OCI-M1 (cell line): Measurements from ENCODE around the gene C22orf15.

ENCODE experiments used
- DNase-seq: peaks from one replicate; lab custom pipeline; 2025; lab: John Stamatoyannopoulos, UW

Gene C22orf15

GRCh38 chr22:23787600-23787896 lies 24.8 kb downstream of the C22orf15 start:
- no peak for DNase-seq

- no peak for DNase-seq
Measured at GRCh38 chr22:23787910-23788309, 25.1 kb downstream of the C22orf15 start.

- DNase-seq = no peak
Measured at GRCh38 chr22:23789121-23789520, 26.3 kb downstream of the C22orf15 start.

- no peak for DNase-seq
Measured at GRCh38 chr22:23789638-23790037, 26.8 kb downstream of the C22orf15 start.

GRCh38 chr22:23790819-23791737 lies 28.3 kb downstream of the C22orf15 start:
- DNase-seq = no peak

GRCh38 chr22:23791738-23792645 lies 29.2 kb downstream of the C22orf15 start:
- no peak for DNase-seq

- no peak for DNase-seq
Measured at GRCh38 chr22:23793326-23793725, 30.5 kb downstream of the C22orf15 start.

GRCh38 chr22:23796461-23796860 lies 33.7 kb downstream of the C22orf15 start:
- no peak for DNase-seq

GRCh38 chr22:23800297-23801237 lies 37.8 kb downstream of the C22orf15 start:
- no peak for DNase-seq

GRCh38 chr22:23801238-23801821 lies 38.5 kb downstream of the C22orf15 start:
- DNase-seq = no peak

- no peak for DNase-seq
Measured at GRCh38 chr22:23801886-23802377, 39.1 kb downstream of the C22orf15 start.

GRCh38 chr22:23803001-23803819 lies 40.4 kb downstream of the C22orf15 start:
- no peak for DNase-seq

- no peak for DNase-seq
Measured at GRCh38 chr22:23804781-23805291, 42.0 kb downstream of the C22orf15 start.

GRCh38 chr22:23806837-23807236 lies 44.0 kb downstream of the C22orf15 start:
- no peak for DNase-seq

- DNase-seq = no peak
Measured at GRCh38 chr22:23812378-23812777, 49.6 kb downstream of the C22orf15 start.
